ENCODE results near the gene OR52B2.
"Not testable (repeated sequence)": the region's sequence is repeated elsewhere in the genome, so short reads cannot be mapped to it uniquely, and the experiment has no call there.

OR52B2 gene

GRCh38 chr11:6151117-6151516 lies 19.0 kb downstream of the OR52B2 start:
- no peak for DNase-seq

GRCh38 chr11:6143737-6144136 lies 26.4 kb downstream of the OR52B2 start:
- peak in 1 of 2 experiments; percentile 17 for DNase-seq

- DNase-seq = no peak
These were observed 27.2 kb downstream of the OR52B2 start for GRCh38 chr11:6142936-6143335.

- DNase-seq = not testable (repeated sequence)
These were observed 34.2 kb downstream of the OR52B2 start for GRCh38 chr11:6135936-6136335.

- DNase-seq = no peak
These were observed 37.7 kb downstream of the OR52B2 start for GRCh38 chr11:6132431-6132830.

- DNase-seq = no peak
These were observed 40.5 kb downstream of the OR52B2 start for GRCh38 chr11:6129635-6130034.

GRCh38 chr11:6129011-6129410 lies 41.1 kb downstream of the OR52B2 start:
- DNase-seq = no peak

- DNase-seq = no peak
These were observed 42.2 kb downstream of the OR52B2 start for GRCh38 chr11:6127881-6128280.

- no peak for DNase-seq
These were observed 45.9 kb downstream of the OR52B2 start for GRCh38 chr11:6124245-6124644.

All from NCI-H187 (cell line).